SU-DHL-6 (cell line): Measurements from ENCODE around the gene F8.

Experiments used
- H2AFZ ChIP-seq: fragments of 200-600 bp; sonication (generic); 2 replicates; pipeline ENCODE4 v1.6.1; 2014; ENCODE audit warnings: low read depth, mild to moderate bottlenecking, moderate library complexity, mixed read lengths, antibody characterized with exemption, low read length; ENCODE audit not compliant: severe bottlenecking
- H3F3A ChIP-seq: fragments of 200-600 bp; shearing (Covaris generic); 2 replicates; pipeline ENCODE4 v1.6.0; 2016; ENCODE audit warnings: antibody characterized with exemption, mild to moderate bottlenecking; ENCODE audit not compliant: insufficient read depth
- H3K27ac ChIP-seq: fragments of 200-600 bp; sonication (generic); 2 replicates; pipeline ENCODE4 v1.5.1; 2016; ENCODE audit warnings: low read depth, mild to moderate bottlenecking, low read length, moderate library complexity, mixed read lengths
- H3K27me3 ChIP-seq: fragments of 200-600 bp; sonication (generic), shearing (Covaris generic); 2 replicates; pipeline ENCODE4 v1.6.0; 2014; ENCODE audit warnings: mild to moderate bottlenecking, low read length
- H3K36me3 ChIP-seq: fragments of 200-600 bp; sonication (generic); 2 replicates; pipeline ENCODE4 v1.6.1; 2014; ENCODE audit warnings: mild to moderate bottlenecking, low read length, mixed read lengths
- H3K4me2 ChIP-seq: fragments of 300-600, 200-600 bp; shearing (Covaris generic), sonication (generic); 2 replicates; pipeline ENCODE4 v1.6.0; 2014; ENCODE audit warnings: low read length, low read depth, mild to moderate bottlenecking; ENCODE audit not compliant: poor library complexity, severe bottlenecking
- H3K4me3 ChIP-seq: fragments of 200-600 bp; sonication (generic); 2 replicates; pipeline ENCODE4 v1.5.1; 2014; ENCODE audit warnings: antibody characterized with exemption, low read length, mild to moderate bottlenecking, mixed read lengths; ENCODE audit not compliant: insufficient read depth, poor library complexity, severe bottlenecking
- H3K79me2 ChIP-seq: fragments of 200-600 bp; sonication (generic); 2 replicates; pipeline ENCODE4 v1.6.1; 2014; ENCODE audit warnings: mild to moderate bottlenecking, low read length, moderate library complexity; ENCODE audit not compliant: insufficient read depth
- H3K9ac ChIP-seq: fragments of 200-600 bp; sonication (generic); 2 replicates; pipeline ENCODE4 v1.7.0; 2014; ENCODE audit warnings: mild to moderate bottlenecking, low read length
- H3K9me2 ChIP-seq: fragments of 200-600 bp; sonication (generic); replicated peaks from 2 replicates; pipeline ENCODE4 v1.6.1; 2014; ENCODE audit warnings: low read length; ENCODE audit not compliant: insufficient read depth
- H3K9me3 ChIP-seq: fragments of 200-600 bp; sonication (generic); 2 replicates; pipeline ENCODE4 v1.6.1; 2014; ENCODE audit warnings: low read length, mixed read lengths; ENCODE audit not compliant: insufficient read depth
- H4K20me1 ChIP-seq: fragments of 200-600 bp; sonication (generic); 2 replicates; pipeline ENCODE4 v1.6.1; 2014; ENCODE audit warnings: low read depth, mild to moderate bottlenecking, antibody characterized with exemption, low read length, moderate library complexity, mixed read lengths
- CTCF ChIP-seq: fragments of 200-600 bp; sonication (generic); IDR thresholded peaks from one replicate; pipeline ENCODE4 v1.5.1; 2017; ENCODE audit warnings: antibody characterized with exemption, mild to moderate bottlenecking, low read length, moderate library complexity; ENCODE audit not compliant: insufficient read depth, poor library complexity, severe bottlenecking
- EZH2phosphoT487 ChIP-seq: fragments of 200-600 bp; sonication (generic), shearing (Covaris generic); conservative IDR thresholded peaks from 2 replicates; pipeline ENCODE4 v1.6.1; 2018; ENCODE audit warnings: mild to moderate bottlenecking, antibody characterized with exemption, low read length, moderate library complexity, mixed read lengths

F8 gene

GRCh38 chrX:155001873-155002272, 20.6 kb downstream of the F8 start:
- Histone ChIP-seq H2AFZ (no peak overlapping the region), H3K4me3 (no peak overlapping the region), H3K27me3 (no peaks in the 10 kb centered on the region), H3K79me2 (no peaks in the 10 kb centered on the region), H3K4me2 (no peak overlapping the region), H3K9ac (no peak overlapping the region), H3K9me3 (no peaks in the 10 kb centered on the region), H3K9me2 (no peaks in the 10 kb centered on the region), H3K27ac (no peak overlapping the region), H3K36me3 (no peaks in the 10 kb centered on the region), H4K20me1 (no peaks in the 10 kb centered on the region), H3F3A (no peaks in the 10 kb centered on the region)
- no peak for TF ChIP-seq CTCF
- no peak for TF ChIP-seq EZH2phosphoT487

GRCh38 chrX:155000841-155001240, 21.7 kb downstream of the F8 start:
- H4K20me1 ChIP-seq: no peaks in the 10 kb centered on the region
- H3K9ac ChIP-seq: no peak overlapping the region
- H3F3A ChIP-seq: no peaks in the 10 kb centered on the region
- H3K27me3 ChIP-seq: no peaks in the 10 kb centered on the region
- no peak overlapping the region for H2AFZ ChIP-seq
- no peak overlapping the region for H3K4me2 ChIP-seq
- no peaks in the 10 kb centered on the region for H3K9me3 ChIP-seq
- H3K9me2 ChIP-seq: no peaks in the 10 kb centered on the region
- TF ChIP-seq EZH2phosphoT487: no peak
- TF ChIP-seq CTCF: no peak
- H3K4me3 ChIP-seq: no peak overlapping the region
- H3K79me2 ChIP-seq: no peaks in the 10 kb centered on the region
- no peak overlapping the region for H3K27ac ChIP-seq
- no peaks in the 10 kb centered on the region for H3K36me3 ChIP-seq

- no peaks in the 10 kb centered on the region for H3K36me3 ChIP-seq
- H2AFZ ChIP-seq: no peak overlapping the region
- no peak overlapping the region for H3K27ac ChIP-seq
- no peak overlapping the region for H3K9ac ChIP-seq
- no peaks in the 10 kb centered on the region for H3K9me2 ChIP-seq
- H3F3A ChIP-seq: no peaks in the 10 kb centered on the region
- no peak overlapping the region for H3K4me2 ChIP-seq
- no peaks in the 10 kb centered on the region for H3K9me3 ChIP-seq
- TF ChIP-seq CTCF (no peak), EZH2phosphoT487 (no peak)
- no peaks in the 10 kb centered on the region for H4K20me1 ChIP-seq
- H3K79me2 ChIP-seq: no peaks in the 10 kb centered on the region
- H3K4me3 ChIP-seq: no peak overlapping the region
- no peaks in the 10 kb centered on the region for H3K27me3 ChIP-seq
Observed at GRCh38 chrX:154998204-154998880, 24.2 kb downstream of the F8 start.
